ENCODE data around the gene DAZAP1.

Gene DAZAP1

GRCh38 chr19:1421958-1422305, 14.5 kb downstream of the DAZAP1 start:
- peak; percentile 20 for ATAC-seq
- H3K27me3 Mint-ChIP-seq = no peaks in the 10 kb centered on the region

GRCh38 chr19:1422360-1422759, 15.0 kb downstream of the DAZAP1 start:
- peak; percentile 10 for ATAC-seq
- no peak overlapping the region for H3K27ac Mint-ChIP-seq

More at GRCh38 chr19:1421958-1422305, 14.5 kb downstream of the DAZAP1 start:
- Mint-ChIP-seq H3K9me3 (no peaks in the 10 kb centered on the region), H3K4me1 (peaks cover 14% of the 10 kb centered on the region), H3K4me3 (no peak overlapping the region), H3K27ac (no peak overlapping the region)
- DNase-seq = no peak

GRCh38 chr19:1422943-1423342, 15.6 kb downstream of the DAZAP1 start:
- H3K9me3 Mint-ChIP-seq = no peaks in the 10 kb centered on the region
- no peak overlapping the region for H3K27ac Mint-ChIP-seq
- no peak for DNase-seq
- peaks cover 5% of the 10 kb centered on the region for H3K4me1 Mint-ChIP-seq
- ATAC-seq = no peak
- H3K27me3 Mint-ChIP-seq = no peaks in the 10 kb centered on the region
- H3K4me3 Mint-ChIP-seq = no peak overlapping the region

More at GRCh38 chr19:1422360-1422759, 15.0 kb downstream of the DAZAP1 start:
- no peak for DNase-seq
- Mint-ChIP-seq H3K9me3 (no peaks in the 10 kb centered on the region), H3K4me1 (peaks cover 10% of the 10 kb centered on the region), H3K27me3 (no peaks in the 10 kb centered on the region), H3K4me3 (no peak overlapping the region)

DNA sequence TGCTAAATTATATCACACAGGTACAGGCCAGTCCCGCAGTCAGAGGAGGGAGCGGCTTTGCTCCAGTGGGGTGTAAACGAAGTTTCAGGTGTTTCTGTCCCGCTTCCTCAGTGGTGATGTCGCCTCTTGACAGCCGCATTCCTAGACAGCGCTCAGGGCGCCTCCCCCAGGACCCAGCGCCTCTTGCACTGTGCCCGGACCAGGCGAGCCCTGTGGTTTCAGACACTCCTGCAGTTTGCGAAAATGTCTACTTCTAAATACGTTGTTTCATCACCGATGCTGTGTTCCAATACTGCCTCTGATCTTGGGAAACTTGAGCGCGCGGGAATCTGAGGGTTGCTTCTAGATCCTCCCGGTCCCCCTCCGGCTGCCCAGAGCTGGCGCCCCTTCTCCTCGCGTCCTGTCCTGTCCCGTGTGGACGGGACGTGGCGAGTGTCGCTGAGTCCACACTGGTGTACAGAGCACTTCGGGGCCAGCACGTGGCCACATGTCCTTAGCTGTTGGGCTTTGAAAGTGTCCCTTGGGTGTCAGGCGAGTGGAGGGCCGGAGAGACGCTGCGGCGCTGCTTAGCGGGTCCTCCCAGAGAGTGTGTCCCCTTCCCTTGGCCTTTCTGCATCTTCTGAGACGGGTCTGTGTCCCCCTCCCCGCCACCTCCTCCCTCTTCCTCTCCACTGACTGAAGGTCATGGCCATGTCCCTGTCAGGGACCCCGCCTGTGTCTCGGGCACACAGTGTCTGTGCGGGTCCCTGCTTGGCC, 16.2 kb downstream of the DAZAP1 start:
- peak overlapping the region in 1 of 2 donors; percentile 6 for H3K27ac Mint-ChIP-seq
- no peak overlapping the region for H3K4me3 Mint-ChIP-seq
- DNase-seq = no peak
- no peaks in the 10 kb centered on the region for H3K9me3 Mint-ChIP-seq
- no peaks in the 10 kb centered on the region for H3K27me3 Mint-ChIP-seq
- H3K4me1 Mint-ChIP-seq = peaks cover 5% of the 10 kb centered on the region
- ATAC-seq = no peak

- ATAC-seq (no peak), DNase-seq (no peak)
- Mint-ChIP-seq H3K4me1 (peaks cover 5% of the 10 kb centered on the region), H3K27me3 (no peaks in the 10 kb centered on the region), H3K4me3 (no peak overlapping the region), H3K9me3 (no peaks in the 10 kb centered on the region), H3K27ac (peak overlapping the region in 1 of 2 donors; percentile 89)
Measured at GRCh38 chr19:1424192-1424955, 17.0 kb downstream of the DAZAP1 start.

GRCh38 chr19:1425102-1425837, 17.9 kb downstream of the DAZAP1 start:
- Mint-ChIP-seq H3K27me3 (no peaks in the 10 kb centered on the region), H3K4me1 (peaks cover 5% of the 10 kb centered on the region), H3K9me3 (no peaks in the 10 kb centered on the region), H3K4me3 (no peak overlapping the region), H3K27ac (no peak overlapping the region)
- ATAC-seq (no peak), DNase-seq (no peak)

DNA sequence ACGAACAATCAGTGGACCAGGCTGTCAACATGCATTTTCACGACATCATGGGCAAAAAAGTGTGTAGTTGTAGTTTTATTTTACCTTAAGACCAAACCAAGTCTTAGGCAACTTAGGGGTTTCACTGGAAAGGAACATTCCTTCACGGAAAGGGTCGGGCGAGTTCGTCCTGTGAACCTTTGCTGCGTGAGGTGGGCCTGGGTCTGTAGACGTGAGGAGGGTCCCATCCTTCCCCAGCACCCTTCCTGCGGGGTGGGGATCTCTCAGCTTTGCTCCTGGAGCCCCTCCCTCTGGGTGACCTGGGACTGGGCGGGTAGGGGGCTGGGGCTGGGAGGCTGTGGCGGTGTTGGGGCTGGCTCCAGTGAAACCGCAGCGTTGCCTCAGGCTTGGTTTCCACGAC, 18.5 kb downstream of the DAZAP1 start:
- H3K9me3 Mint-ChIP-seq = no peaks in the 10 kb centered on the region
- no peak overlapping the region for H3K4me3 Mint-ChIP-seq
- no peak for ATAC-seq
- H3K27ac Mint-ChIP-seq = no peak overlapping the region
- no peak for DNase-seq
- H3K27me3 Mint-ChIP-seq = no peaks in the 10 kb centered on the region
- H3K4me1 Mint-ChIP-seq = peaks cover 5% of the 10 kb centered on the region

- Mint-ChIP-seq H3K27ac (no peak overlapping the region), H3K4me3 (no peak overlapping the region), H3K4me1 (peaks cover 5% of the 10 kb centered on the region), H3K9me3 (no peaks in the 10 kb centered on the region), H3K27me3 (no peaks in the 10 kb centered on the region)
- no peak for ATAC-seq
- DNase-seq = no peak
Measured at GRCh38 chr19:1426736-1427135, 19.4 kb downstream of the DAZAP1 start.

- ATAC-seq (no peak), DNase-seq (no peak)
- peaks cover 5% of the 10 kb centered on the region for H3K4me1 Mint-ChIP-seq
- no peak overlapping the region for H3K27ac Mint-ChIP-seq
- no peaks in the 10 kb centered on the region for H3K9me3 Mint-ChIP-seq
- H3K4me3 Mint-ChIP-seq = no peak overlapping the region
- no peaks in the 10 kb centered on the region for H3K27me3 Mint-ChIP-seq
Measured at GRCh38 chr19:1427221-1427920, 20.0 kb downstream of the DAZAP1 start.

- no peak for DNase-seq
- H3K9me3 Mint-ChIP-seq = no peaks in the 10 kb centered on the region
Measured at GRCh38 chr19:1428738-1429391, 21.5 kb downstream of the DAZAP1 start.

GRCh38 chr19:1429750-1430149, 22.4 kb downstream of the DAZAP1 start:
- Mint-ChIP-seq H3K4me3 (no peak overlapping the region), H3K27me3 (no peaks in the 10 kb centered on the region)
- DNase-seq = no peak

More at GRCh38 chr19:1428738-1429391, 21.5 kb downstream of the DAZAP1 start:
- Mint-ChIP-seq H3K4me3 (no peak overlapping the region), H3K27me3 (no peaks in the 10 kb centered on the region), H3K27ac (no peak overlapping the region), H3K4me1 (no peaks in the 10 kb centered on the region)
- ATAC-seq = no peak

GRCh38 chr19:1430246-1430645, 22.9 kb downstream of the DAZAP1 start:
- Mint-ChIP-seq H3K27ac (peak overlapping the region in 1 of 2 donors; percentile 71), H3K9me3 (no peaks in the 10 kb centered on the region), H3K27me3 (no peaks in the 10 kb centered on the region), H3K4me1 (no peaks in the 10 kb centered on the region), H3K4me3 (no peak overlapping the region)
- DNase-seq (no peak), ATAC-seq (no peak)

More at GRCh38 chr19:1429750-1430149, 22.4 kb downstream of the DAZAP1 start:
- Mint-ChIP-seq H3K9me3 (no peaks in the 10 kb centered on the region), H3K4me1 (no peaks in the 10 kb centered on the region), H3K27ac (no peak overlapping the region)
- ATAC-seq = no peak

GRCh38 chr19:1431759-1432506, 24.5 kb downstream of the DAZAP1 start:
- Mint-ChIP-seq H3K4me1 (no peaks in the 10 kb centered on the region), H3K4me3 (peak overlapping the region in 1 of 2 donors; percentile 35), H3K9me3 (no peaks in the 10 kb centered on the region), H3K27me3 (no peaks in the 10 kb centered on the region), H3K27ac (peak overlapping the region in 1 of 2 donors; percentile 77)
- no peak for DNase-seq
- no peak for ATAC-seq

- Mint-ChIP-seq H3K27me3 (no peaks in the 10 kb centered on the region), H3K9me3 (no peaks in the 10 kb centered on the region), H3K4me1 (peaks cover 1% of the 10 kb centered on the region), H3K27ac (peak overlapping the region in 1 of 2 donors; percentile 85), H3K4me3 (peak overlapping the region in 1 of 2 donors; percentile 35)
- DNase-seq (no peak), ATAC-seq (no peak)
Measured at GRCh38 chr19:1432507-1432887, 25.1 kb downstream of the DAZAP1 start.
